GM18511 (cell line): ENCODE data around the gene ZIC4.

Experiments
- ATAC-seq: cut with Tn5 transposase; IDR thresholded peaks from one replicate; pipeline ENCODE4 v1.9.1; 2021; ENCODE audit warnings: mild to moderate bottlenecking, moderate library complexity; ENCODE audit not compliant: unreplicated experiment

Gene ZIC4

GRCh38 chr3:147406028-147406931 lies at the start of gene ZIC4:
Gene ZIC4, minus strand, starts transcription at chr3:147406543. Its CDS starts 3,746 bp downstream, at chr3:147402797.
- ATAC-seq, result no peak

DNA sequence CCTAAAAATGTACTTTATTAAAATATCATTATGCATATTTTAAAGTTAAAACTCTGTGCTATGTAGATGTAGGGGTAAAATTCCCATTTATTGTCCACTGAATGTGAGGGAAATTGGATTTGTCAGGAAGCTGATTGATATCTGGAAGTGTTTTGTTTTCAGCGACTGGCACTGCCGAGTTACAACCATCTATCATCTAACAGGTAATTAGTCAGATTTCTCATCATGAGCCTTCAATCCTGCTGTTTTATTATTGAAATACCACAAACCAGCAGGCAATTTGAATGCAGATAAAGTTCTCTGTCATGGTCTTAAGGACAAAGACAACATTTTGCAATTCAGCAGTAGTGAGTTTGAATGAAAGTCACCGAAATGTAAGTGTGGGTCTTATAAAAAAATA lies 43.3 kb upstream of the ZIC4 start:
- no peak for ATAC-seq

- no peak for ATAC-seq
These were observed 40.9 kb upstream of the ZIC4 start for GRCh38 chr3:147447224-147447623.

DNA sequence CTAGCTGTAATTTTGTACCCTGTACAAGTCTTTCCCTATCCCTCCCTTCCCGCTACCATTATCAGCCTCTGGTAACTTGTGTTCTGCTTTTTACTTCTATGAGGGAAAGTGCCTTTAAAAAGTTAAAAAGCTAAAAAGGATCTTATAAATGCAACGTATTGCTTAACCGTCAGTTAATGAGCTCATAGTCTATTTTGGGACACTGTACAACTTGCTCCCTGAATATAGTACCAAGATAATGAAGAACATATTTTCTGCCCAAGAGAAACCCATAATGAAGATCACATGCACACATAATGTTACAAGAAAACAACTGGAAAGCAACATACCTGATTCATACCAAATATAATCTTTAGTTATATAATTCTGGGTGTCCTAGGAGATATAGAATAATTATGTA lies 25.4 kb upstream of the ZIC4 start:
- no peak for ATAC-seq

DNA sequence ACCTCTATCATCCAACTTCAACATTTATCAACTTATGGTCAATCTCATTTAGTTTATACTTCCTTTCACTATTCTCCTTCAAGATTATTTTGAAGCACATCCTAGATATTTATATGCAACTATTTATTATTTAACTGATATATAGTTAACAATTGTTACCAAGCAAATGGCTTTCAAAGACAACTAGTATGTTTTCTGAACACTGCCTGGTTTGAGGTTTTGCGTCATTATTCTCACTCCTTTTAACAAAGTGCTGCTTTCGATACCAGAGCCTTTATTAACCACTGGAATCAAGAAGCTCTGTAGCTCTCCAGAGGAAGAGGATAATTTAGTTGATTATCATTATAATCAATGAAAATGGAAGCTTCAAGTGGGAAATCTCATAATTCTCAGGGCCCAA lies 22.4 kb upstream of the ZIC4 start:
- no peak for ATAC-seq

DNA sequence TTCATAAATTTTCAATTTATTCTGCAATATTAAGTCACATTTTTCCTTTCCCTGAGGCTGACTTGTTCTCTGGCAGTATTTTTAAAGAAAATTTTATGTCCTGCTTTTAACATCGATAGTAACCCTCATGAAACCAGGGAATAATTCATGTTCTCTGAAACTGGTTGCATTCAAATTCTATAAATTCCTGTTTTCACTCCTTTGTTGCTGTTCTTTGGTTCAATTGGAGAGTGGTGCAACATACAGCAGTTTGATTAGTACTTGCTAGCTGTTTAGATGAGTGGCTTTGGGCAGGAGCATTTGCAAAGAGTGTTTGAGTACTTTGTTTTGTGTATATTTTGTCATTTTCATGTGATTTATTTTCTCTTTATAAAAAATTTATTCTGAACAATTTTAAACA lies 22.0 kb upstream of the ZIC4 start:
- ATAC-seq, result no peak

GRCh38 chr3:147427746-147428145 lies 21.4 kb upstream of the ZIC4 start:
- ATAC-seq, result no peak

DNA sequence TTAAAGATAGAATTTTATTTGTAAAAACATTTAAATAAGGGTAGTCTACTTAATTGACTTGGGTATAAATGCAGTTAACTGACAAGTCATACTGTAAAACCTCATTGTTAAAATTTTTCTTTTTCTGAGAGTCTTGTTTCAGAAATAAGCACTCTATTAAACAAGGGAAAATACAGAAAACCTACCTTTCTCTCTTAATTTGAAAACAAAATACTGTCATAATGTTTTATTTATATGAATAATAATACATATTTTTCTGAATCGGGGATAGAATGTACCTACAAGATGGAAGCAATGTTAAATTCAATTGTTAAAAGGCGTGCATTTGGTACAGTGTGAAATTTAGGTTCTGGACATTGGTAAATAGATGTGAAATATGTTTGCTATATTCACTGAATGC lies 20.6 kb upstream of the ZIC4 start:
- ATAC-seq, result no peak

DNA sequence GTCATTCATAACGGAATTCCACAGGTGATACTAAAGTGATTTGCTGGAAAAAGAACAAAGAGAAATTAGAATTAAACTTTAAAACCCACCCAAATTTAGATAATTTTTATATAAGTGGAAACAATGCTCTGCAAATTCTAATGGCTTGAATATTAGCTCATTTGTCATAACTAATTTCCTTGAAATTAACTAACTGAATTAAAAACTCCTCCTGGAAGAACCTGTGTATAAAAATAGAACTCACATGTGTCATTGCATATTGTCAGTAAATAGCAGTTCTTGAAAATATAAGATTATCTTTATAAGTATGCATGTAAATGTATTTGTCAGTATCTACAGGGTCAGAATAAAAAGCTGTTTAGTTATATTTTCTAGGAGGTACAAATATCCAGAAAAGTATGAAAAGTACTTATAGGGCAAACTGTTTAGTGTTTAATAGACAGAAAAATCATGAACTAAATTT lies 19.1 kb upstream of the ZIC4 start:
- no peak for ATAC-seq

GRCh38 chr3:147424581-147425387 lies 18.4 kb upstream of the ZIC4 start:
- ATAC-seq, result no peak

DNA sequence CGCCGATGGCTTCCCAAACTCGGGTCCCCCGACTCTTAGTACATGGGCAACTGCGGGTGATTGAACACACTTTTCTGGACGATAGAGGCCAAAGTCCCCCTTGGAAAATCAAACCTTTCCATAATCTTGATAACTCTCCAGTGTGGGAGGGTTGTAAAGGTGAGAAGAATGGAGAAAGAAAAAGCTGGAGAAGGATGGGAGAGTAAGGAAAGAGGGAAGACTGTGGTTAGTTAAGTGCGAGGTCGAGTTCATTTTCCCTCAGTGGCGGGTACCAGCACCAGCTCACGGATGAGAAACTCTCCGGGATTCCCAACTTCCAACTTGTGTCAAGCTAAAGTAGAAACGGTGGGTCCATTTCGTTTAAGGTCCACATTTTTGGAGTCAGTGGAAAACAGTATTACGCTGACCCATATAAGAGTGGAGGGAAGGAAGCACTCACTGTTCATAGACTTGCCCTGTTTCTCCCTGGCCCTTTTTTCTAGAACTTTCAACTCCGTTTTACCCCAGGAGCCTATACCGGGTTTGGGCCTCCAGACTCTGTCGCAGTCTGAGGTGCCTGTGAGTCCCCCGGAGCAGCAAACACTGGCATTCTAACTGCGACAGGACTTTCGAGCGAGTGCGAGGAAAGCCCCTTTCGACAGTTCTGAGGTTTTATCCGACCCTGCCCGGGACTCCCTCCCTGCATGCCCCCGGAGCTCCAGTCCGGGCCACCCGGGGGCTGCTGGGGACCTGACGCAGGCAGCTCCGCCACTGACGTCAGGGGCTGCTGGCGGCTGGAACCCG lies 17.6 kb upstream of the ZIC4 start:
- no peak for ATAC-seq

- ATAC-seq, result no peak
These were observed 17.1 kb upstream of the ZIC4 start for GRCh38 chr3:147423537-147423797.

DNA sequence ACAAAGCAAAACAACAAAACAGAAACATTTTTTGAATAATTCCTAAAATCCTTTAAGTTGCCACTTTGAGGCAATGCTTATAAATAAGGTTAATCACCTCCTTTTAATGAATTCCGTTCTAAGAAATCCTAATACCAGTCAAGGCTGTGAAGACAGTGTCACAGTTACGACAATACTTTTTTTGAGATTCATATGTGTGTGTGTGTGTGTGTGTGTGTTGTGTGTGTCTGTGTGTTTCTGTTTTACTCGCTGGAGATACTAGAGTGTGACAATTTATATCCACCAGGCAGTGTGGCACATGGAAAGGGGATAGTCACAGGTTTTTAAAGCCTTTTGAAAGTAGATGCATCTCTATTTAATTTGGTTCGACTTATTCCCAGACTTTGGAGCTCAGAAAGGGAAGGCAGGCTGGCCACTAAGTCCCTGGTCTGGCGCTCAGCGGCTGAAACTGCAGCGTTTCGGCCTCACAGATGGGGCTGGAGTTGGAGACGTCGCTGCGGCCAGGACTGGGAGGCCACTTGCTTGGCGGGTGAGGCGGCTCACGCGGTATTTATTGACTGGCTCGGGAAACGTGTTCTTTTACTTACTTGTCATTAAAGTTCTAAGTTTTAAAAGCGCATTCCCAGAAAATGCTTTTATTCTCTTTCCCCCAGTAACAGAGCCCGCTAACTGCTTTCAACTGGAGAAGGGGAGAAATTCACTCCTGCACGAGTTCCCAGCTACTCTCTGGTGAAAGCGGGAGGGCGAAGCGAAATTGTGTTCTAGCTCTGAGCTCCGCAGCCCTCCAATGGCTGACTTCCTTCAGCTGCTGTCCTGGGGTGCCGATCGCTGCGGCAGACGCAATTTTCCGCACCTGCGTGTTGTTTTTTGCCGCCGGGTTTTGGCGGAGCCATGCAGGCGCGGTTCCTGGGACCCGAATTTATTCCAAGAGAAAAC lies 16.5 kb upstream of the ZIC4 start:
- ATAC-seq, result no peak

DNA sequence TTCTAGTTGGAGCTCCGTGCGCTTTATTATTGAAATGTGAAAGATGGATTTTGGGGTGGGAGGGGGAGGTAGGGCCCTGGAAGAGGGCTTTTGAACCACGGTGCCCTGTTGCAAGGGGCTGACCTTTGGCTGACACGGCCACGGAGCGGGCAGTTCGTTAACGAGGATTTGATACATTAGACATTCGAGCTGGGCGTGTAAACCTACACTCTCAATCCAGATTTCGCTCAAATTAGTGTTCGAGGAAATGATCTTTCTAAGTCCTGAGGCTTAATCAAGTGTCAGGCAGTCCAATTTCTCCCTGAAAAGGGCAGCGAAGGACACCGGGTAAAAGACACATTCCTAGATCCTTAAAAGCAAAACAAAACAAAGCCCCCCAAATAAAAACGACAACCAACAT lies 15.9 kb upstream of the ZIC4 start:
- ATAC-seq, result no peak

- ATAC-seq, result no peak
These were observed 15.0 kb upstream of the ZIC4 start for GRCh38 chr3:147421184-147421912.

- ATAC-seq, result no peak
These were observed 14.2 kb upstream of the ZIC4 start for GRCh38 chr3:147420353-147421183.

DNA sequence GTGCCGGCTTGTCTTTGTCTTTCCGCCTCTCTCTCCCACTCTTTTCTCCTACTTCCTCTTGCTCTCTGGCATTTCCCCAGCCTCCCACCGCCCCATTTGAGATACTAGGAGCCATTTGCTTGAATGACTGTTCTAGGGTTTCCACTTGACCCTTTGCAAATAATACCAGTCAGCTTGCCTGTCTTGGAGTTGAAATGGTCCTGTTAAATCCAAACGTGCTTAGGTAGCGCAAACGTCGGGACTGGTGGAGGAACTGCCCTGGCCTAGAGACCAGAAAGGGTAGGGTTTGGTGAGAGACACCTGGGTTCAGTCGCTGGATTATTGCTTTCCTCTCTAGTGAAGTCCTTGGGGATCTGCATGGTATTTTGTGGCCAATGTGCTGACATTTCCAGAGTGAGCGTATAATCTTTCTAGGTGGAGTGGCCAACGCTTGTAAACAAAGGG lies 13.5 kb upstream of the ZIC4 start:
- no peak for ATAC-seq

- ATAC-seq, result no peak
These were observed 12.7 kb upstream of the ZIC4 start for GRCh38 chr3:147418808-147419701.
